Mucosa of descending colon (tissue), 3 donors: ENCODE data around the gene PDE9A. TPM values are rescaled to one million over a fixed set of nuclear protein-coding genes. Genes with fewer than 3 reads are reported as not detected.

Source experiments
- ATAC-seq: fragments of 200-7000 bp; cut with Tn5 transposase; one replicate; pipeline ENCODE4 v1.9.1; 2020; ENCODE audit warnings: mild to moderate bottlenecking, moderate library complexity
- DNase-seq, 3 donors: peaks; one replicate each; pipeline ENCODE4 v3.0.0-alpha.2; 2020
- H3K36me3 ChIP-seq: fragments of 200-600 bp; one replicate; pipeline ENCODE4 v1.8.0; 2021; ENCODE audit warnings: low read depth, mild to moderate bottlenecking
- H3K4me1 ChIP-seq: fragments of 200-600 bp; one replicate; pipeline ENCODE4 v1.8.0; 2021; ENCODE audit warnings: low read depth, mild to moderate bottlenecking
- H3K4me3 ChIP-seq: fragments of 200-600 bp; one replicate; pipeline ENCODE4 v1.8.0; 2021; ENCODE audit warnings: mild to moderate bottlenecking
- H3K9me3 ChIP-seq: fragments of 200-600 bp; one replicate; pipeline ENCODE4 v1.8.0; 2021; ENCODE audit warnings: mild to moderate bottlenecking
- intact Hi-C, 2 donors: fragments of 100-400 bp; cut with DNase I in 1 of 2; cut with micrococcal nuclease in 1 of 2; formaldehyde crosslinking; loops; one replicate each; pipeline versions ENCODE4 v1.11.0 to v1.11.1; 2022; cut with DNase I, micrococcal nuclease
- long read RNA-seq, 2 donors: library from polyadenylated mRNA; unstranded; transcript quantifications; one replicate each; pipeline ENCODE4 v2.0.0, GENCODE V29; 2019 to 2021
- total RNA-seq, 3 donors: library from RNA; stranded (reverse); fragmentation: NEBNext Ultra II Directional in 2 of 3; extraction: Animal tissue kit (Norgen Biotek cat#: 25700) in 2 of 3; gene quantifications; one replicate each; pipeline versions ENCODE4 v1.2.1 to v1.2.4, GENCODE V29; 2021 to 2023
- TF ChIP-seq, protein P1 (sequence below): fragments of 200-600 bp; IDR thresholded peaks from one replicate; pipeline ENCODE4 v1.8.0; 2022; ENCODE audit warnings: antibody characterized with exemption, mild to moderate bottlenecking
- donor health status: DM: no; HTN: no; CAD: no; lungs with moderate emphysema.
- donor health status: DM: no; HTN: no; CAD: no.
- donor health status: DM: no; HTN: yes; CAD: no.

Gene PDE9A
- 100 to 1,000 TPM in 2 of 3 donors, 10 to 100 TPM in 1; 98.4 to 200 (median 167) TPM for total RNA-seq
- long read RNA-seq, donor 1, transcript PDE9A-207 (17 exons, 1,671 nt): minor isoform, 7 of 179 reads
- long read RNA-seq, donor 1, transcript PDE9A-201 (20 exons, 2,058 nt): major isoform, 31 of 179 reads
- long read RNA-seq, donor 1, transcript PDE9A-204 (19 exons, 1,883 nt): minor isoform, 13 of 179 reads
- long read RNA-seq, donor 1, partial matches to known transcripts: 88 of 179 reads
- long read RNA-seq, donor 1, other reads (novel, unspliced or antisense): 29 of 179 reads
- long read RNA-seq, donor 2, partial matches to known transcripts: 116 of 139 reads
- long read RNA-seq, donor 2, other reads (novel, unspliced or antisense): 20 of 139 reads

DNA sequence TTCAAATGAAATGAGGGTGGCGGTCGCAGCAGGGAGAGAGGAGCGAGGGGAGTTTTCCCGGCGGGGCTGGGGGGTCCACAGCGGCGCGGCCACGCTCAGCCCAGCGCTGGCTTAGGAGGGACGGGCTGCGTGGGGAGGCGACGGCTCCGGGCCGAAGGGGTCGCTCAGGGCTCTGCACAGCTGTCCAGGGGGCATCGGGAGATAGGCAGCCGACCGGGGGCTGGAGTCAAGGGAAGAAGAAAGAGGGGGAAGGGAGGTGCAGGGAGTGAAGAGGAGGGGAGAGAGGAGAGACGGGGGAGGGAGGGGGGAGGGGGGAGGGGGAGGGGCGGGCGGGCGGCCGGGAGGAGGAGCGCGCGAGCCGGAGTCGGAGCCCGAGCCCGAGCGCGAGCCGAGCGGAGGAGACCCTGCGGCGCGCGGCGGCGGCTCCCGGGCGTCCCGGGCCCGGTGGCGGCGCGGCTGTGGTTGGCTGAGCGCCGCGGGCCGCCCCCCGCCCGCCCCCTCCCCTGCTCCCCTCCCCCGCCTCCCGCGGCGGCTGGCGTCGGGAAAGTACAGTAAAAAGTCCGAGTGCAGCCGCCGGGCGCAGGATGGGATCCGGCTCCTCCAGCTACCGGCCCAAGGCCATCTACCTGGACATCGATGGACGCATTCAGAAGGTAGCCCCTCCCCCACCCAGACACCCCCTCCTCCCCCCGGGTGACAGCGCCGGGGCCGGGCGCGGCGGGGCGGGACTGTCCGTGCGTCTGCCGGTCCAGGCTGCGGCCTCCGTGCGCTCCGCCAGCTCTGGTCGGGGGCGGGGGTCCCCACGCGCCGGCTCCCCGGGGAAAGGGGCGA lies at the start of gene PDE9A:
Gene PDE9A (plus strand): TSS at position 391 of the 831 bp plus-strand sequence. CDS start 194 bp downstream, at position 585.
- no peaks in the 10 kb centered on the region for H3K36me3 ChIP-seq
- DNase-seq (peak; percentile 63 to 79 (median 66)), ATAC-seq (peak; percentile 47)
- TF ChIP-seq, protein P1, sequence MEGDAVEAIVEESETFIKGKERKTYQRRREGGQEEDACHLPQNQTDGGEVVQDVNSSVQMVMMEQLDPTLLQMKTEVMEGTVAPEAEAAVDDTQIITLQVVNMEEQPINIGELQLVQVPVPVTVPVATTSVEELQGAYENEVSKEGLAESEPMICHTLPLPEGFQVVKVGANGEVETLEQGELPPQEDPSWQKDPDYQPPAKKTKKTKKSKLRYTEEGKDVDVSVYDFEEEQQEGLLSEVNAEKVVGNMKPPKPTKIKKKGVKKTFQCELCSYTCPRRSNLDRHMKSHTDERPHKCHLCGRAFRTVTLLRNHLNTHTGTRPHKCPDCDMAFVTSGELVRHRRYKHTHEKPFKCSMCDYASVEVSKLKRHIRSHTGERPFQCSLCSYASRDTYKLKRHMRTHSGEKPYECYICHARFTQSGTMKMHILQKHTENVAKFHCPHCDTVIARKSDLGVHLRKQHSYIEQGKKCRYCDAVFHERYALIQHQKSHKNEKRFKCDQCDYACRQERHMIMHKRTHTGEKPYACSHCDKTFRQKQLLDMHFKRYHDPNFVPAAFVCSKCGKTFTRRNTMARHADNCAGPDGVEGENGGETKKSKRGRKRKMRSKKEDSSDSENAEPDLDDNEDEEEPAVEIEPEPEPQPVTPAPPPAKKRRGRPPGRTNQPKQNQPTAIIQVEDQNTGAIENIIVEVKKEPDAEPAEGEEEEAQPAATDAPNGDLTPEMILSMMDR: no peak
- H3K9me3 ChIP-seq: no peaks in the 10 kb centered on the region
- H3K4me3 ChIP-seq: peak within 1 kb of the TSS; percentile 51
- intact Hi-C loops: loop anchor here in 1 of 2 donors (10.0 kb wide), 1 partner anchor 161 kb away; no protein-coding TSS in a partner anchor
- H3K4me1 ChIP-seq: peaks cover 26% of the 10 kb centered on the region

- DNase-seq: no peak
- intact Hi-C loops: no loop called here
- TF ChIP-seq, protein P1: no peak
- peak; percentile 13 for ATAC-seq
- Histone ChIP-seq H3K9me3 (peaks cover 11% of the 10 kb centered on the region), H3K4me1 (no peaks in the 10 kb centered on the region), H3K4me3 (no peak overlapping the region), H3K36me3 (no peaks in the 10 kb centered on the region)
Observed at GRCh38 chr21:42607102-42607501, 46.3 kb upstream of the PDE9A start.

- Histone ChIP-seq H3K4me3 (no peak overlapping the region), H3K9me3 (peaks cover 11% of the 10 kb centered on the region), H3K36me3 (no peaks in the 10 kb centered on the region), H3K4me1 (no peaks in the 10 kb centered on the region)
- no peak for DNase-seq
- intact Hi-C loops: no loop called here
- peak; percentile 70 for ATAC-seq
- TF ChIP-seq, protein P1: no peak
Observed at GRCh38 chr21:42607525-42608102, 45.8 kb upstream of the PDE9A start.

- no peaks in the 10 kb centered on the region for H3K36me3 ChIP-seq
- peaks cover 11% of the 10 kb centered on the region for H3K9me3 ChIP-seq
- H3K4me1 ChIP-seq: no peaks in the 10 kb centered on the region
- ATAC-seq: no peak
- intact Hi-C loops: no loop called here
- DNase-seq: no peak
- TF ChIP-seq, protein P1: no peak
- no peak overlapping the region for H3K4me3 ChIP-seq
Observed at GRCh38 chr21:42608446-42608845, 45.0 kb upstream of the PDE9A start.

GRCh38 chr21:42609811-42610210 lies 43.6 kb upstream of the PDE9A start:
- H3K9me3 ChIP-seq: peaks cover 7% of the 10 kb centered on the region
- intact Hi-C loops: no loop called here
- H3K36me3 ChIP-seq: no peaks in the 10 kb centered on the region
- TF ChIP-seq, protein P1: no peak
- H3K4me1 ChIP-seq: no peaks in the 10 kb centered on the region
- DNase-seq (no peak), ATAC-seq (no peak)
- no peak overlapping the region for H3K4me3 ChIP-seq
